ENCODE measurements around the gene ADAM10. TPM values are rescaled to one million over a fixed set of nuclear protein-coding genes. Genes with fewer than 3 reads are reported as not detected.

ADAM10 gene
- total RNA-seq, 1 experiment from 2014 or later = 170 TPM

GRCh38 chr15:58684751-58685150 is 64.8 kb downstream of the ADAM10 start:
- no TSS peak for BruUV-seq (replicated peaks)
- H3K4me1 Mint-ChIP-seq (ENCODE audit: low read depth, unreplicated experiment) = no peaks in the 10 kb centered on the region
- no peak for DNase-seq
- H3K36me3 Mint-ChIP-seq (ENCODE audit: insufficient read depth, unreplicated experiment) = peaks cover 19% of the 10 kb centered on the region
- peaks cover 10% of the 10 kb centered on the region for H3K4me1 ChIP-seq
- no peak overlapping the region for H3K4me3 Mint-ChIP-seq (ENCODE audit: unreplicated experiment)
- ChIA-PET POLR2A (no interaction called here), CTCF (no interaction called here)
- H3K9me3 ChIP-seq = no peaks in the 10 kb centered on the region
- TF ChIP-seq CTCF (IDR thresholded peaks at IDR 0.05; ENCODE audit: insufficient read depth in 1 of 2, low read depth in 1 of 2, low read length in 1 of 2, severe bottlenecking in 1 of 2, unreplicated experiment in 1 of 2) = no peak
- no peaks in the 10 kb centered on the region for H3K36me3 ChIP-seq (ENCODE audit: control insufficient read depth, insufficient read depth, low read length)
- H3K27ac Mint-ChIP-seq (ENCODE audit: unreplicated experiment) = no peak overlapping the region
- no peaks in the 10 kb centered on the region for H3K27me3 ChIP-seq (replicated peaks; ENCODE audit: control insufficient read depth, insufficient read depth, low read length)
- no peaks in the 10 kb centered on the region for H3K9me3 Mint-ChIP-seq (ENCODE audit: unreplicated experiment)
- intact Hi-C loops (cut with micrococcal nuclease; ENCODE audit: unreplicated experiment) = no loop called here
- no peaks in the 10 kb centered on the region for H3K27me3 Mint-ChIP-seq (ENCODE audit: insufficient read depth, unreplicated experiment)
- no peak overlapping the region for H3K4me3 ChIP-seq (ENCODE audit: low read depth, low read length)

- BruUV-seq (replicated peaks) = no TSS peak
- CTCF ChIA-PET = no interaction called here
These were observed 65.3 kb downstream of the ADAM10 start for GRCh38 chr15:58684036-58684710.

GRCh38 chr15:58682234-58682633 is 67.3 kb downstream of the ADAM10 start:
- CTCF ChIA-PET = no interaction called here
- no TSS peak for BruUV-seq (replicated peaks)
- H3K36me3 ChIP-seq (ENCODE audit: control insufficient read depth, insufficient read depth, low read length) = no peaks in the 10 kb centered on the region
- H3K4me3 Mint-ChIP-seq (ENCODE audit: unreplicated experiment) = no peak overlapping the region
- H3K27me3 Mint-ChIP-seq (ENCODE audit: insufficient read depth, unreplicated experiment) = no peaks in the 10 kb centered on the region
- H3K27ac Mint-ChIP-seq (ENCODE audit: unreplicated experiment) = no peak overlapping the region
- no peak for TF ChIP-seq CTCF (IDR thresholded peaks at IDR 0.05; ENCODE audit: insufficient read depth in 1 of 2, low read depth in 1 of 2, low read length in 1 of 2, severe bottlenecking in 1 of 2, unreplicated experiment in 1 of 2)
- peaks cover 19% of the 10 kb centered on the region for H3K36me3 Mint-ChIP-seq (ENCODE audit: insufficient read depth, unreplicated experiment)
- no peaks in the 10 kb centered on the region for H3K9me3 Mint-ChIP-seq (ENCODE audit: unreplicated experiment)
- intact Hi-C loops (cut with micrococcal nuclease; ENCODE audit: unreplicated experiment) = no loop called here
- DNase-seq = no peak
- H3K4me3 ChIP-seq (ENCODE audit: low read depth, low read length) = no peak overlapping the region
- no peaks in the 10 kb centered on the region for H3K27me3 ChIP-seq (replicated peaks; ENCODE audit: control insufficient read depth, insufficient read depth, low read length)
- no peaks in the 10 kb centered on the region for H3K4me1 Mint-ChIP-seq (ENCODE audit: low read depth, unreplicated experiment)
- POLR2A ChIA-PET = no interaction called here
- H3K9me3 ChIP-seq = no peaks in the 10 kb centered on the region
- peaks cover 10% of the 10 kb centered on the region for H3K4me1 ChIP-seq

More at GRCh38 chr15:58684036-58684710, 65.3 kb downstream of the ADAM10 start:
- no peaks in the 10 kb centered on the region for H3K36me3 ChIP-seq (ENCODE audit: control insufficient read depth, insufficient read depth, low read length)
- POLR2A ChIA-PET = no interaction called here
- no peak overlapping the region for H3K27ac Mint-ChIP-seq (ENCODE audit: unreplicated experiment)
- H3K27me3 ChIP-seq (replicated peaks; ENCODE audit: control insufficient read depth, insufficient read depth, low read length) = no peaks in the 10 kb centered on the region
- no peaks in the 10 kb centered on the region for H3K4me1 Mint-ChIP-seq (ENCODE audit: low read depth, unreplicated experiment)
- no peaks in the 10 kb centered on the region for H3K9me3 Mint-ChIP-seq (ENCODE audit: unreplicated experiment)
- intact Hi-C loops (cut with micrococcal nuclease; ENCODE audit: unreplicated experiment) = no loop called here
- H3K36me3 Mint-ChIP-seq (ENCODE audit: insufficient read depth, unreplicated experiment) = peaks cover 19% of the 10 kb centered on the region
- no peaks in the 10 kb centered on the region for H3K9me3 ChIP-seq
- no peak for DNase-seq
- no peaks in the 10 kb centered on the region for H3K27me3 Mint-ChIP-seq (ENCODE audit: insufficient read depth, unreplicated experiment)
- H3K4me1 ChIP-seq = peaks cover 10% of the 10 kb centered on the region
- no peak for TF ChIP-seq CTCF (IDR thresholded peaks at IDR 0.05; ENCODE audit: insufficient read depth in 1 of 2, low read depth in 1 of 2, low read length in 1 of 2, severe bottlenecking in 1 of 2, unreplicated experiment in 1 of 2)
- H3K4me3 ChIP-seq (ENCODE audit: low read depth, low read length) = no peak overlapping the region
- no peak overlapping the region for H3K4me3 Mint-ChIP-seq (ENCODE audit: unreplicated experiment)
